Measurements from ENCODE around the gene SLC6A17. TPM values are rescaled to one million over a fixed set of nuclear protein-coding genes. Genes with fewer than 3 reads are reported as not detected.

SLC6A17 gene
- total RNA-seq, 1 donor from 2014 or later = 0.28 TPM

DNA sequence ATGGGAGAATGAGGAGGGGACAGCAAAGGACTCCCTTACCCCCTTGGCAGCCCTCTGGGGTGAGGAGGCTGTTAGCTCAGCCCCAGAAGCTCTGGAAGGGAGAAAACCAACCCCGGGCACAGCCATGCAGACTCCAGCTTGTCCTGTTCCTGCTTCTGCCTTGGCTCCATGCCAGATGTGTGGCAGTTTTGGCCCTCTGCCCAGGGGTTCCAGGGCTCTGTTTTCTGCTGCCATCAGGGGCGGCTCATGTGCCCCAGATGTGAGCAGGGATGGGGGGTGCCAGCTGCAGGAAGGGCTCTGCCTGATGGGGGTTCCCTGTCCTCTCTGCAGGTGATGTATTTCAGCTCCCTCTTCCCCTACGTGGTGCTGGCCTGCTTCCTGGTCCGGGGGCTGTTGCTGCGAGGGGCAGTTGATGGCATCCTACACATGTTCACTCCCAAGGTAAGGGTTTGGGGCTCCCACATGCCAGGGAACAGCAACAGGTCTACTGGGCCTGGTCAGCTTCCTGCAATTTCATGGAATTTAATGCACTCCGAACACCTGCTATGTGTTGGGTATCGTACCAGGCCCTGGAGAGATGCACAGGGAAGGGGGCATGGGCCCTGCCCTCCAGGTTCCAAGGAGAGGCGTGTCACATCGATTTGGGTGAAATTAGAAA is 26.1 kb downstream of the SLC6A17 start:
- peak; percentile 21 for ATAC-seq

- no peak for ATAC-seq
Measured at GRCh38 chr1:110177775-110178174, 27.5 kb downstream of the SLC6A17 start.

GRCh38 chr1:110183642-110184167 is 33.4 kb downstream of the SLC6A17 start:
- ATAC-seq = no peak

DNA sequence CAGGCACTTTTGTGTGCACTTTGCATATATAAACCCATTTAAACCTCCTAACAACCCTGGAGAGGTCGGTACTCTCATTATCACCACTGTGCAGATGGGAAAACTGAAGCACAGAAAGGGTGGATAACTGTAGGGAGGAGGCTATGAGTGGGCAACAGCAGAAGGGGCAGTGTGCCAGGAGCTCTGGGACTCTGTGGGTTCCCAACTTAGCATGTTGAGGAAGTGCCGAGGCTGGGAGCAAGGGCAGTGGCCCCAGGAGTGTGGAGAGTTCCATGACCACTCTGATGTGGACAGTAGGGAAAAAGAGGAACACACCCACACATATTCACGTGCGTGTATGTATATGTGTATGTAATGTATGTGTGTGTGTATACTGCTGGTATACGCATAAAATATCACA is 34.2 kb downstream of the SLC6A17 start:
- ATAC-seq = no peak

DNA sequence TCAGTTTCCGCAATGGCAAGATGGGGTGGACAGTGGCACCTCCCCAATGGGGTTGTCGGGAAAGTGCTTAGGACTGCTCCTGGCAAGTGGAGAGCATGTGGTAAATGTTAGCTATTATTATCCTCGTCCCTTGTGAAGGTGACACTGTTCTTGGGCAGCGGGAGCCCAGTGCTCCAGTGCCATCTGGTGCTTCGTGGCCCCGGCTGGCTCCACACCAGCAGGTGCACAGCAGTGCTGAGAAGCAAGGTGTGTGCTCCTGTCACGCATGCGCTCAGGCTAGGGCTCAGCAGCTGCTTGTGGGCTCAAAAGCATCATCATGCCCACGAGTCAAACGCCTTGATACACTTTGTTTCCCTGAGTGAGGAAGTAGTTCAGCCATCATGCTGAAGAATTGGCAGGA is 34.9 kb downstream of the SLC6A17 start:
- ATAC-seq = no peak

- no peak for ATAC-seq
Measured at GRCh38 chr1:110186558-110186957, 36.3 kb downstream of the SLC6A17 start.

GRCh38 chr1:110187139-110187890 is 37.0 kb downstream of the SLC6A17 start:
- no peak for ATAC-seq

- no peak for ATAC-seq
Measured at GRCh38 chr1:110188035-110188618, 37.8 kb downstream of the SLC6A17 start.

- no peak for ATAC-seq
Measured at GRCh38 chr1:110189181-110189580, 38.9 kb downstream of the SLC6A17 start.

DNA sequence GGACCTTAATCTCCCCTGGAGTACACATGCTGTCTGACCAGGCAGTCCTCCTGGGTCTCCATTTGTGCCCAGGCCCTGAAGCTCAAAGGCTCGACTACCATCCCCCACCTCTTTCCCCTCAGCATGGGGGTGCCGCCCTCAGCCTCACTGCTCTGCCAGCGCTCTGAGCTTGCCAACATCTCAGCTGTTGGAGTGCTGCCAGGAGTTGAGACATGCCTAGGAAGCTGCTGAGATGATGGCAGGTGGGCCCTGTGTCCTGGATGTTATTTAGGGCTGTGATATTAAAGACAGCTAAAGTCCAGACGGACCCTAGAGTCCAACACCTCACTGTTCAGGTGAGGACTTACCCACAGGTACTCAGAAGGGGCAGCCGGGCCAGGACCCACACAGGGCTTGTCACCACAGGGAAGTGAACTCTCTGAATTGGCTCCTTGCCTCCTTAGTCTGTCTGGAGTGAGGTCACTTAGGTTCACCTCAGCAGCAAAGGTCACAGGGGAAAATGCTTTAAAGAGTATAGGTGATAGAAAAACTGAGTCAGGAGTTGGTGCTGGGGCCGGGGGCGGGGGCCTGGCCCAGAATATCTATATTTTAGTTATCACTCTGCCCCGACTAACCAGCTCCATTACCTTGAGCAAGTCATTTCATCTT is 40.1 kb downstream of the SLC6A17 start:
- no peak for ATAC-seq

GRCh38 chr1:110192541-110192940 is 42.2 kb downstream of the SLC6A17 start:
- ATAC-seq = no peak

- no peak for ATAC-seq
Measured at GRCh38 chr1:110195196-110195595, 44.9 kb downstream of the SLC6A17 start.

GRCh38 chr1:110196917-110197765 is 46.8 kb downstream of the SLC6A17 start:
- ATAC-seq = peak; percentile 75

DNA sequence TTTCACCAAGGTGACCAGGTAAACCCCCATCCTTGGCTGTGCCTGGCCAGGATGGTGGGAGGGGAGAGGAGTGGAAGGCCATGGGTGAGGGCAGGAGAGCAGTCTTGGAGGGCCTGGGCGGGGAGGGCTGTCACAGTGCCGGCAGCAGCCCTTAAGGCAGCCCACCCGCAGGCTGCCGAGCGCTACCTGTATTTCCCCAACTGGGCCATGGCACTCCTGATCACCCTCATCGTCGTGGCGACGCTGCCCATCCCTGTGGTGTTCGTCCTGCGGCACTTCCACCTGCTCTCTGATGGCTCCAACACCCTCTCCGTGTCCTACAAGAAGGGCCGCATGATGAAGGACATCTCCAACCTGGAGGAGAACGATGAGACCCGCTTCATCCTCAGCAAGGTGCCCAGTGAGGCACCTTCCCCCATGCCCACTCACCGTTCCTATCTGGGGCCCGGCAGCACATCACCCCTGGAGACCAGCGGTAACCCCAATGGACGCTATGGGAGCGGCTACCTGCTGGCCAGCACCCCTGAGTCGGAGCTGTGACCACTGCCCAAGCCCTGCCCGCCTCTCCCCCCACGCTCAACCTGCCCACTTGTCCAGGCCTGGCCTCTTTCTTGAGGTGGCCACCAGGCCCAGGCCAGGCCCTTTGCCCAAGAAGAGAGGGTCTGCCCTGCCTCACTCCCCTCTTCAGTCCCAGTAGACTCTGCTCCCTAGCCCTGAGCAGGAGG is 47.8 kb downstream of the SLC6A17 start:
- no peak for ATAC-seq

GRCh38 chr1:110198746-110199145 is 48.5 kb downstream of the SLC6A17 start:
- ATAC-seq = no peak

GRCh38 chr1:110200190-110200589 is 49.9 kb downstream of the SLC6A17 start:
- no peak for ATAC-seq

DNA sequence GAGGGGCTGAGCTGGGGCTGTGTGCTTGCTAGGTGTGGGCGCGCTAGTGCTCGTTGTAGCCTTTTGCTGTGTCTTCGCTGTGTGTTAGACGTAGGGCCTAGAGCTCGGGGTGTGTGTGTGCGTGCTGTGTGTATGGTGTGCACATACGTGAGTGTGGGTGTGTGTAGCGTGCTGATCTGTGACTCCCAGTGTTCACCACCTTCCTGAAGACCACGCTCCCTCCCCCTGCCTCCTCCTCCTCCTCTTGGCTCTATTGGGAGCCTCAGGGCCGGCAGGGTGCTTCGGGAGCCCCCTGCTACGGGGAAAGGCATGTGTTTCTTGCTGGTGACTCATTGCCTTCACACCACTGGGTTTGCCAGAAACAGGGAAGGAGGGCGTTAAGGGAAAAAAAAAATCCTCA is 50.4 kb downstream of the SLC6A17 start:
- no peak for ATAC-seq

- ATAC-seq = no peak
Measured at GRCh38 chr1:110201157-110201825, 51.0 kb downstream of the SLC6A17 start.

GRCh38 chr1:110203021-110203661 is 52.8 kb downstream of the SLC6A17 start:
- ATAC-seq = peak; percentile 35

DNA sequence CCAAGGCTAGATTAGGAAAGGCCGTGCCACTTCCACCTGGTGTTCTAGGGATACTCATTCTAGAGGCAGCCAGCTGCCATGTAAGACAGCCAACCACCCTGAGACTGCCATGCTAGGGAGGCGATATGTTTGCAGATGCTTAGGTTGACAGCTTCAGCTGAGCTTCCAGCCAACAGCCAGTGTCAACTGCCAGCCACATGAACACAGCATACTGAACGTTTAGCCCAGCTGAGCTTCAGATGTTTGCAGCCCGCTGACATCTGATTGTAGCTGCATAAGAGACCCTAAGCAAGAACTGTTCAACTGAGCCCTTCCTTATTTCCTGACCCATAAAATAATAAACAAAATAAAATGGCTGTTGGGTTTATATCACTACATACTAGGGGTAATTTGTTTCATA is 54.9 kb downstream of the SLC6A17 start:
- ATAC-seq = no peak

Data from esophagus mucosa (tissue), 1 donor.